Erythroblast (primary cell): ENCODE results near the gene GTF3C4.
"Not testable (repeated sequence)": the region's sequence is repeated elsewhere in the genome, so short reads cannot be mapped to it uniquely, and the experiment has no call there.

Experiments
- GATA1 ChIP-seq: IDR thresholded peaks from 2 replicates; pipeline ENCODE4 v1.6.1; 2011; ENCODE audit warnings: low read depth, mild to moderate bottlenecking, control low read depth, low read length, moderate library complexity
- POLR2A ChIP-seq: IDR thresholded peaks from 2 replicates; pipeline ENCODE4 v1.6.1; 2011; ENCODE audit warnings: mild to moderate bottlenecking, low read length

- TF ChIP-seq POLR2A, GATA1: not testable (repeated sequence)
These were observed 40.9 kb downstream of the GTF3C4 start for GRCh38 chr9:132711152-132711551.
